ENCODE data around the gene TALDO1.

TALDO1 gene

GRCh38 chr11:720017-720641 is 27.1 kb upstream of the TALDO1 start:
- Histone ChIP-seq H3K27me3 (ENCODE audit: insufficient read depth, low read length, poor library complexity, severe bottlenecking) (no peaks in the 10 kb centered on the region), H3K4me3 (ENCODE audit: low read length, poor library complexity, severe bottlenecking) (no peak overlapping the region), H3F3A (ENCODE audit: low read depth) (no peaks in the 10 kb centered on the region), H3K9me3 (ENCODE audit: insufficient read depth, low read depth, low read length) (no peaks in the 10 kb centered on the region), H3K36me3 (ENCODE audit: insufficient read depth, low read length) (no peaks in the 10 kb centered on the region), H3K9me2 (replicated peaks; ENCODE audit: low read depth, low read length) (no peaks in the 10 kb centered on the region), H3K4me2 (ENCODE audit: low read depth, low read length, poor library complexity, severe bottlenecking) (no peak overlapping the region), H3K4me1 (ENCODE audit: insufficient read depth, low read length, poor library complexity, severe bottlenecking) (peaks cover 3% of the 10 kb centered on the region), H4K20me1 (ENCODE audit: insufficient read depth, low read length, poor library complexity, severe bottlenecking) (no peaks in the 10 kb centered on the region), H2AFZ (ENCODE audit: low read length) (no peak overlapping the region), H3K9ac (ENCODE audit: low read depth, low read length, poor library complexity, severe bottlenecking) (no peak overlapping the region), H3K79me2 (ENCODE audit: insufficient read depth, low read length) (no peaks in the 10 kb centered on the region)
- TF ChIP-seq EZH2phosphoT487 (IDR thresholded peaks at IDR 0.05; ENCODE audit: borderline replicate concordance) (no peak), CTCF (conservative IDR thresholded peaks at IDR 0.05; ENCODE audit: low read length) (no peak)

- Histone ChIP-seq H3K4me3 (ENCODE audit: low read length, poor library complexity, severe bottlenecking) (no peak overlapping the region), H3K79me2 (ENCODE audit: insufficient read depth, low read length) (no peaks in the 10 kb centered on the region)
Observed at GRCh38 chr11:720642-721246, 26.5 kb upstream of the TALDO1 start.

GRCh38 chr11:721247-721740 is 26.0 kb upstream of the TALDO1 start:
- Histone ChIP-seq H3K79me2 (ENCODE audit: insufficient read depth, low read length) (no peaks in the 10 kb centered on the region), H3K4me2 (ENCODE audit: low read depth, low read length, poor library complexity, severe bottlenecking) (no peak overlapping the region), H3F3A (ENCODE audit: low read depth) (no peaks in the 10 kb centered on the region), H3K4me3 (ENCODE audit: low read length, poor library complexity, severe bottlenecking) (no peak overlapping the region), H3K27me3 (ENCODE audit: insufficient read depth, low read length, poor library complexity, severe bottlenecking) (no peaks in the 10 kb centered on the region), H2AFZ (ENCODE audit: low read length) (no peak overlapping the region), H3K4me1 (ENCODE audit: insufficient read depth, low read length, poor library complexity, severe bottlenecking) (peaks cover 3% of the 10 kb centered on the region), H3K9me3 (ENCODE audit: insufficient read depth, low read depth, low read length) (no peaks in the 10 kb centered on the region), H3K9me2 (replicated peaks; ENCODE audit: low read depth, low read length) (no peaks in the 10 kb centered on the region), H4K20me1 (ENCODE audit: insufficient read depth, low read length, poor library complexity, severe bottlenecking) (no peaks in the 10 kb centered on the region), H3K9ac (ENCODE audit: low read depth, low read length, poor library complexity, severe bottlenecking) (no peak overlapping the region), H3K36me3 (ENCODE audit: insufficient read depth, low read length) (no peaks in the 10 kb centered on the region)
- TF ChIP-seq CTCF (conservative IDR thresholded peaks at IDR 0.05; ENCODE audit: low read length) (no peak), EZH2phosphoT487 (IDR thresholded peaks at IDR 0.05; ENCODE audit: borderline replicate concordance) (no peak)

More at GRCh38 chr11:720642-721246, 26.5 kb upstream of the TALDO1 start:
- peaks cover 3% of the 10 kb centered on the region for H3K4me1 ChIP-seq (ENCODE audit: insufficient read depth, low read length, poor library complexity, severe bottlenecking)
- H3K27me3 ChIP-seq (ENCODE audit: insufficient read depth, low read length, poor library complexity, severe bottlenecking), result no peaks in the 10 kb centered on the region
- H3K36me3 ChIP-seq (ENCODE audit: insufficient read depth, low read length), result no peaks in the 10 kb centered on the region
- H3K9me2 ChIP-seq (replicated peaks; ENCODE audit: low read depth, low read length), result no peaks in the 10 kb centered on the region
- H3K9ac ChIP-seq (ENCODE audit: low read depth, low read length, poor library complexity, severe bottlenecking), result no peak overlapping the region
- no peaks in the 10 kb centered on the region for H4K20me1 ChIP-seq (ENCODE audit: insufficient read depth, low read length, poor library complexity, severe bottlenecking)
- no peak overlapping the region for H3K4me2 ChIP-seq (ENCODE audit: low read depth, low read length, poor library complexity, severe bottlenecking)
- no peaks in the 10 kb centered on the region for H3K9me3 ChIP-seq (ENCODE audit: insufficient read depth, low read depth, low read length)
- TF ChIP-seq EZH2phosphoT487 (IDR thresholded peaks at IDR 0.05; ENCODE audit: borderline replicate concordance), result no peak
- no peak for TF ChIP-seq CTCF (conservative IDR thresholded peaks at IDR 0.05; ENCODE audit: low read length)
- no peak overlapping the region for H2AFZ ChIP-seq (ENCODE audit: low read length)
- no peaks in the 10 kb centered on the region for H3F3A ChIP-seq (ENCODE audit: low read depth)

Measured in Loucy (cell line).